ENCODE measurements around the gene MTFMT. TPM values are rescaled to one million over a fixed set of nuclear protein-coding genes. Genes with fewer than 3 reads are reported as not detected.

The MTFMT gene
- total RNA-seq, 2 experiments from 2014 or later, result 13.3 to 15.5 TPM

GRCh38 chr15:65068403-65068788 lies 39.0 kb upstream of the MTFMT start:
- H3K4me3 Mint-ChIP-seq, result no peak overlapping the region
- H3K4me1 Mint-ChIP-seq, result peaks cover 4% of the 10 kb centered on the region
- H3K36me3 Mint-ChIP-seq (ENCODE audit: low read depth), result no peaks in the 10 kb centered on the region
- no peaks in the 10 kb centered on the region for H3K9me3 Mint-ChIP-seq
- CTCF ChIA-PET, result interaction anchor here (0.6 kb wide), 1 partner anchor 254 kb away, joined by 4 read pairs; no protein-coding TSS in a partner anchor
- peaks cover 33% of the 10 kb centered on the region for H3K27me3 Mint-ChIP-seq
- POLR2A ChIA-PET, result no interaction called here
- no peak for DNase-seq
- no peak overlapping the region for H3K27ac Mint-ChIP-seq

GRCh38 chr15:65067645-65068402 lies 38.4 kb upstream of the MTFMT start, which contains the start of gene RASL12:
Gene RASL12, minus strand, starts transcription at chr15:65067991. Its CDS starts 156 bp downstream, at chr15:65067835.
- Mint-ChIP-seq H3K9me3 (no peaks in the 10 kb centered on the region), H3K36me3 (ENCODE audit: low read depth) (no peaks in the 10 kb centered on the region), H3K27me3 (peaks cover 36% of the 10 kb centered on the region), H3K27ac (no peak within 1 kb of the TSS), H3K4me3 (no peak within 1 kb of the TSS), H3K4me1 (peaks cover 4% of the 10 kb centered on the region)
- ChIA-PET POLR2A (no interaction called here), CTCF (no interaction called here)
- no peak for DNase-seq

- no peaks in the 10 kb centered on the region for H3K36me3 Mint-ChIP-seq (ENCODE audit: low read depth)
- POLR2A ChIA-PET, result no interaction called here
- H3K9me3 Mint-ChIP-seq, result no peaks in the 10 kb centered on the region
- no peak overlapping the region for H3K4me3 Mint-ChIP-seq
- H3K27ac Mint-ChIP-seq, result no peak overlapping the region
- H3K27me3 Mint-ChIP-seq, result peaks cover 38% of the 10 kb centered on the region
- DNase-seq, result no peak
- CTCF ChIA-PET, result no interaction called here
- peaks cover 4% of the 10 kb centered on the region for H3K4me1 Mint-ChIP-seq
Observed at GRCh38 chr15:65067317-65067644, 37.8 kb upstream of the MTFMT start.

GRCh38 chr15:65066635-65067316 lies 37.3 kb upstream of the MTFMT start:
- DNase-seq, result no peak
- no peaks in the 10 kb centered on the region for H3K36me3 Mint-ChIP-seq (ENCODE audit: low read depth)
- H3K4me3 Mint-ChIP-seq, result no peak overlapping the region
- H3K4me1 Mint-ChIP-seq, result peaks cover 4% of the 10 kb centered on the region
- H3K27ac Mint-ChIP-seq, result no peak overlapping the region
- POLR2A ChIA-PET, result interaction anchor here (0.5 kb wide), 1 partner anchor 239 kb away, joined by 4 read pairs; no protein-coding TSS in a partner anchor
- H3K9me3 Mint-ChIP-seq, result no peaks in the 10 kb centered on the region
- CTCF ChIA-PET, result no interaction called here
- H3K27me3 Mint-ChIP-seq, result peaks cover 40% of the 10 kb centered on the region

GRCh38 chr15:65066001-65066634 lies 36.7 kb upstream of the MTFMT start:
- Mint-ChIP-seq H3K27me3 (peaks cover 40% of the 10 kb centered on the region), H3K4me1 (peaks cover 4% of the 10 kb centered on the region), H3K27ac (no peak overlapping the region), H3K9me3 (no peaks in the 10 kb centered on the region), H3K36me3 (ENCODE audit: low read depth) (no peaks in the 10 kb centered on the region), H3K4me3 (no peak overlapping the region)
- DNase-seq, result no peak
- POLR2A ChIA-PET, result no interaction called here
- CTCF ChIA-PET, result no interaction called here

GRCh38 chr15:65062726-65063125 lies 33.3 kb upstream of the MTFMT start:
- H3K4me1 Mint-ChIP-seq, result peaks cover 2% of the 10 kb centered on the region
- ChIA-PET POLR2A (no interaction called here), CTCF (no interaction called here)
- no peaks in the 10 kb centered on the region for H3K36me3 Mint-ChIP-seq (ENCODE audit: low read depth)
- peaks cover 29% of the 10 kb centered on the region for H3K27me3 Mint-ChIP-seq
- no peak overlapping the region for H3K27ac Mint-ChIP-seq
- H3K9me3 Mint-ChIP-seq, result no peaks in the 10 kb centered on the region
- no peak overlapping the region for H3K4me3 Mint-ChIP-seq
- DNase-seq, result no peak

- Mint-ChIP-seq H3K9me3 (no peaks in the 10 kb centered on the region), H3K36me3 (ENCODE audit: low read depth) (no peaks in the 10 kb centered on the region), H3K4me3 (no peak overlapping the region), H3K4me1 (no peaks in the 10 kb centered on the region), H3K27ac (no peak overlapping the region), H3K27me3 (peaks cover 25% of the 10 kb centered on the region)
- ChIA-PET POLR2A (no interaction called here), CTCF (no interaction called here)
- DNase-seq, result no peak
Observed at GRCh38 chr15:65062061-65062460, 32.6 kb upstream of the MTFMT start.

GRCh38 chr15:65060641-65061397 lies 31.4 kb upstream of the MTFMT start:
- DNase-seq, result no peak
- CTCF ChIA-PET, result no interaction called here
- H3K27me3 Mint-ChIP-seq, result peaks cover 16% of the 10 kb centered on the region
- H3K4me3 Mint-ChIP-seq, result no peak overlapping the region
- H3K36me3 Mint-ChIP-seq (ENCODE audit: low read depth), result no peaks in the 10 kb centered on the region
- POLR2A ChIA-PET, result interaction anchor here (0.8 kb wide), 1 partner anchor 244 kb away, joined by 3 read pairs; the partner anchor contains the start of gene RNU5B-1
- H3K27ac Mint-ChIP-seq, result no peak overlapping the region
- no peaks in the 10 kb centered on the region for H3K9me3 Mint-ChIP-seq
- H3K4me1 Mint-ChIP-seq, result peaks cover under 1% of the 10 kb centered on the region

GRCh38 chr15:65059931-65060596 lies 30.6 kb upstream of the MTFMT start:
- peaks cover 7% of the 10 kb centered on the region for H3K4me1 Mint-ChIP-seq
- CTCF ChIA-PET, result no interaction called here
- no peaks in the 10 kb centered on the region for H3K9me3 Mint-ChIP-seq
- H3K27me3 Mint-ChIP-seq, result peaks cover 9% of the 10 kb centered on the region
- no peak overlapping the region for H3K27ac Mint-ChIP-seq
- no peak for DNase-seq
- H3K4me3 Mint-ChIP-seq, result no peak overlapping the region
- H3K36me3 Mint-ChIP-seq (ENCODE audit: low read depth), result no peaks in the 10 kb centered on the region
- POLR2A ChIA-PET, result no interaction called here

GRCh38 chr15:65059369-65059750 lies 29.9 kb upstream of the MTFMT start:
- POLR2A ChIA-PET, result no interaction called here
- H3K36me3 Mint-ChIP-seq (ENCODE audit: low read depth), result no peaks in the 10 kb centered on the region
- CTCF ChIA-PET, result no interaction called here

GRCh38 chr15:65058394-65059368 lies 29.2 kb upstream of the MTFMT start:
- ChIA-PET CTCF (no interaction called here), POLR2A (no interaction called here)
- peaks cover 7% of the 10 kb centered on the region for H3K4me1 Mint-ChIP-seq
- H3K27ac Mint-ChIP-seq, result no peak overlapping the region
- no peak for DNase-seq
- H3K9me3 Mint-ChIP-seq, result no peaks in the 10 kb centered on the region
- H3K4me3 Mint-ChIP-seq, result no peak overlapping the region
- H3K36me3 Mint-ChIP-seq (ENCODE audit: low read depth), result no peaks in the 10 kb centered on the region
- peaks cover 9% of the 10 kb centered on the region for H3K27me3 Mint-ChIP-seq

More at GRCh38 chr15:65059369-65059750, 29.9 kb upstream of the MTFMT start:
- no peak overlapping the region for H3K4me3 Mint-ChIP-seq
- H3K9me3 Mint-ChIP-seq, result no peaks in the 10 kb centered on the region
- H3K27ac Mint-ChIP-seq, result no peak overlapping the region
- no peak for DNase-seq
- H3K27me3 Mint-ChIP-seq, result peaks cover 9% of the 10 kb centered on the region
- H3K4me1 Mint-ChIP-seq, result peaks cover 7% of the 10 kb centered on the region

GRCh38 chr15:65057549-65057940 lies 28.1 kb upstream of the MTFMT start:
- Mint-ChIP-seq H3K36me3 (ENCODE audit: low read depth) (no peaks in the 10 kb centered on the region), H3K27ac (no peak overlapping the region), H3K4me3 (no peak overlapping the region), H3K9me3 (no peaks in the 10 kb centered on the region), H3K27me3 (peaks cover 4% of the 10 kb centered on the region), H3K4me1 (peaks cover 7% of the 10 kb centered on the region)
- DNase-seq, result no peak
- ChIA-PET POLR2A (no interaction called here), CTCF (no interaction called here)
